HS-27A (cell line): ENCODE results near the gene MYPN.
"Not testable (repeated sequence)": the region's sequence is repeated elsewhere in the genome, so short reads cannot be mapped to it uniquely, and the experiment has no call there.

Experiments
- DNase-seq: peaks from one replicate; pipeline ENCODE4 v3.0.0-alpha.2; 2012; ENCODE audit warnings: low read depth, missing footprints

MYPN gene

DNA sequence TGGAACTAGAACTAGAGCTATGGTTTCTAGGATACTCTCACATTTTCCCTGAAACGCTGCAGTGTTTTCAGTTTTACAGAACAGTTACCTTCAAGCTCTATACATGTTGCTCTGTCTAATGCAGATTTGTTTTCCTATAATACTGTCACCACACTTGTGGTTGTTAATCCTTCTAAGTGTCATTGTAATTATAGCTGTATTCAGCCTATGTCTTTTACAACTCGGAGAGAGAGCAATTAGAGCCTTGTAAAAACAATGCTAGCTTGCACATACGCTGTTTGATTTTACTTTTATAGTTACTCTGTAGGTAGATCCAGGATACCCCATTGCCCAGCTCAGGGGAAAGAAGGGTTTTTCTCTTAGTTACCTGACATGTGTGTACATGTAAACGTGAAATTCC, 67.5 kb downstream of the MYPN start:
- DNase-seq: no peak

DNA sequence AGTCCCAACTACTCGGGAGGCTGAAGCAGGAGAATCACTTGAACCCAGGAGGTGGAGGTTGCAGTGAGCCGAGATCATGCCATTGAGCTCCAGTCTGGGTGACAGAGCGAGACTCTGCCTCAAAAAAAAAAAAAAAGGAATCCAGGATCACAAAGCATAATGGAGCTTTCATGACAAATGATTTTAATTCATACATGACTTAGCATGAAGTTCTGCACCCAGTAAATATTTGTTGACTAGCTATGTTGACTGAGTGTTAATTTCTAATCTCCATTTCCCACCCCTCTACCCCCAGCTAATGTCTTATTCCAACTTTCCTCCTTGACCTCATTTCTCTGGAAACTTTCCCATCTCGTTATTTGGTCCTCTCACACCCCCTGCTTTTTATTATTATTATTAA, 69.3 kb downstream of the MYPN start:
- no peak for DNase-seq

DNA sequence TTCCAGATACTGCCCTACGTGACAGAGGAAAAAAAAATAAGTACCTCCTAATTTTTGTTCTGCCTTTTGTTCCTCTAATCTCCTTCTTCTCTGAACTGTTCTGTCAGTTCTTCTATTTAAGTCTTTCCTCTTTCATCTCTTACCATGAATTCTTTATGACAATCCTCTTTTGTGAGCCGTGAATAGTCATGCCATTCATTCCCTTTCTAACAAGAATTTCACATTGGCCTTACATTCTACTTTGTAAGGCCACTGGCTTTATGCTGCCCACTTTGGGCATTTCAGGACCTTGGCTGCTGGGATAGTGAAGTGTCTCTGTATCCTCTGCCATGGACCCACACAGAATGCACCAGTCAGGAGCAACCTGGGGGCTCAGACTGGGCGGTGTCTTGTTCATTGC, 69.7 kb downstream of the MYPN start:
- no peak for DNase-seq

DNA sequence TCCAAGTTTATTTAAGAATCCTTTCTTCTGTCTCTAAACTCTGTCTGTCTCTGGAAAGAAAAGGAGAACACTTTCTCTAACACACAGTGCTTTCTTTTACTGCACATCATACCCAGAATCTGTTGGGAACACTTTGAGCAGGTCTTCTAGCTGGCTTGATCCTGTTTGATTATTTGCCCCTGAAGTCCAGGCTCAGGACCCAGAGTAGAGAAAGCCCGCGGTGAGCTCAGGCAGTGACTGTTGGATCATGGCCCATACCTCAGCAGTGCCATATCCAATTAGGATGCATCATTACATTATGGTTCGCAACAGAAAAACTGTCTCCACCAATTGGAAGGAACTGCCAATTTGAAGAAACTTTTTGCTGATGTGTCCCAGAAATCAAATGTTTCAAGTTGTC, 71.2 kb downstream of the MYPN start:
- no peak for DNase-seq

DNA sequence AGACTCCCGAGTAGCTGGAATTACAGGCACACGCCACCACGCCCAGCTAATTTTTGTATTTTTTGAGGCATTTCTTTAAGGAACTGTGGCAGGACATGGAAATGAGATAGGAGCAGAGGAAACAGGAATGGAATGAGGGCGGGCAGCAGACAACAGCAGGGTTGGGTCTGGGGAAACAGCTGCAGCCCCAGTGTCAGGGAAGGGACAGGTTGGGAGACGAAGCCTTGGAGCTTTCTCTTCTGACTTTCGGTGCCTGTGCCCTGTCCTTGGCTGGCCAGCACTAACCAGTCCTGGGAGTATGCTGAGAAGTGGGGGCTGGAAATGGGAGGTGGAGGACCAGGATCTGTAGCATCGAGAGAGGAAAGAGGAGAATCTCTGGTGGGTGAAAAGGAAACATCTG, 75.3 kb downstream of the MYPN start:
- DNase-seq: no peak

DNA sequence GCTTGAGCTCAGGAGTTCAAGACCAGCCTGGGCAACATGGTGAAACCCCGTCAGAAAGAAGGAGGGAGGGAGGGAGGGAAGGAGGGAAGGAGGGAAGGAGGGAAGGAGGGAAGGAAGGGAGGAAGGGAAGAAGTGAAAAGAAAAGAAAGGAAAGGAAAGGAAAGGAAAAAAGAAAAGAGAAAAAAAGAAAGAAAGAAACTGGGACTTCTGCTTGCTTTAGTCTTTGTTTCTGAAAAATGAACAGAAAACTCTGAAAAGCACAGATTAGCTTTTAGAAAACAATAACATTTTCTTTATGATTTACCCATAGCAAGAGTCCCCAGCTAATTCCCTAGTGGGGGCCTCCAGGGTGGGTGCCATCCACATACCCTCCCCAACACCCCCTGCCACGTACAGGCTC, 75.8 kb downstream of the MYPN start:
- no peak for DNase-seq

DNA sequence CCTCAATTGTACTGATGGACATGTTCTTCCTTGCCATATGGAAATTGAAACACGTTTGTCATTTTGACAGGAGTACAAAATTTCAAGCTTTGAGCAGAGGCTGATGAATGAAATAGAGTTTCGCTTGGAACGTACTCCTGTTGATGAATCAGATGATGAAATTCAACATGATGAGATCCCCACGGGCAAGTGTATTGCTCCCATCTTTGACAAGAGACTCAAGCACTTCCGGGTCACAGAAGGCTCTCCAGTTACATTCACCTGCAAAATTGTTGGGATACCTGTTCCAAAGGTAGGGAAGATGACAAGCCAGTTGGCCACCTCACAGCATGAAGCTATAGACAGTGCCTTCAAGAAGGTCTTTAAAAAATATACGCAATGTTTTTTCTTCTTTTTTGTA, 79.5 kb downstream of the MYPN start:
- DNase-seq: no peak

DNA sequence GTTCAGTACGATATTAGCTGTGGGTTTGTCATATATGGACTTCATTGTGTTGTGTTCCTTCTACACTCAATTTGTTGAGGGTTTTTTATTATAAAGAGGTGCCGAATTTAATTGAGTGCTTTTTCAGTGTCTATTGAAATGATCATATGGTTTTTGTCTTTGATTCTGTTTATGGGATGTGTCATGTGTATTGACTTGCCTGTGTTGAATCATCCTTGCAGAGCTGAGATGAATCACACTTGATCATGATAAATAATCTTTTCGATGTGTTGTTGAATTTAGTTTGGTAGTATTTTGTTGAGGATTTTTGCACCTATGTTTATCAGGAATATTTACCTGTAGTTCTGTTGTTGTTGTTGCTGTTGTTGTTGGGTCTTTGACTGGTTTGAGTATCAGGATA, 82.8 kb downstream of the MYPN start:
- DNase-seq: no peak

DNA sequence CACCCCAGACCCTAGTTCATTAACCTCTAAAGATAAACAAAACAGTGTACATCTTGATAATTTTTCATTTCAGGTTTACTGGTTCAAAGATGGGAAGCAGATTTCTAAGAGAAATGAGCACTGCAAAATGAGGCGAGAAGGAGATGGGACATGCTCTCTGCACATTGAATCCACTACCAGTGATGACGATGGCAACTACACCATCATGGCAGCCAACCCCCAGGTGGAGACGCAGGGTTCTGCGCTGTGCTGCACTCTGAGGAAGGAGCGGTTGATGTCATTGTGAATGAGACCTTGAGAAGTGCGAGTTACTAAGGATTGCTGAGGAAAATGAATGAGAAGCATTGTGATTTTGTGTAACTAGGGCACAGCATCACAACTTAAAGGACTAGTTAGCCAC, 85.0 kb downstream of the MYPN start:
- no peak for DNase-seq

DNA sequence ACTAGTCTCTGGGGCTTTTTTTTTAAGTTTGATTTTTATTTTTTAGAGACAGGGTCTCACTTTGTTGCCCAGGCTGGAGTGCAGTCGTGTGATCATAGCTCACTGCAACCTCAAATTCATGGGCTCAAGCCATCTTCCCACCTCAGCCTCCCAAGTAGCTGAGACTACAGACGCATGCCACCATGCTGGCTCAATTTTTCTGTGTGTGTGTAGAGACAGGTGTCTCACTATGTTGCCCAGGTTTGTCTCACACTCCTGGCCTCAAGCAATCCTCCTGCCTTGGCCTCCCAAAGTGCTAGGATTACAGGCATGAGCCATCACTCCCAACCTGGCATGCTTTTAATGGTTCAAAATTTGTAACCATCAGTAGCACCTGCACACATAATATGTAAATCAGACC, 86.5 kb downstream of the MYPN start:
- not testable (repeated sequence) for DNase-seq

DNA sequence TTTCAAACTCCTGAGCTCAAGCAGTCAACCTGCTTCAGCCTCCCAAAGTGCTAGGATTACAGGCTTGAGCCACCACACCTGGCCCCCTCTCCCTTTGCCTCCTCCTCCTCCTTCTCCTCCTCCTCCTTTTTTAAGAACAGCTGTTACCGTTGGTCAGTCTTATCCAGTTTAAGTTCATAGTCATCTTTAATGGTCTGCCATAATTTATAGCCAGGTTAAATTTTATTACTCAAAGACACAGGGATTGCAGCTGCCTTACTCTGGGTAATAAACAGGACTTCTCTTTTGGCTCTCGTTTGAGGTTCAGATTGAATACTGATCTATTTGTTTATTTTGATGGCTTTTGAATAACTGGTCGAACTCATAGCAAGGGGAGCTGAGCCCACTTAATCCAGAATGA, 87.4 kb downstream of the MYPN start:
- DNase-seq: no peak

DNA sequence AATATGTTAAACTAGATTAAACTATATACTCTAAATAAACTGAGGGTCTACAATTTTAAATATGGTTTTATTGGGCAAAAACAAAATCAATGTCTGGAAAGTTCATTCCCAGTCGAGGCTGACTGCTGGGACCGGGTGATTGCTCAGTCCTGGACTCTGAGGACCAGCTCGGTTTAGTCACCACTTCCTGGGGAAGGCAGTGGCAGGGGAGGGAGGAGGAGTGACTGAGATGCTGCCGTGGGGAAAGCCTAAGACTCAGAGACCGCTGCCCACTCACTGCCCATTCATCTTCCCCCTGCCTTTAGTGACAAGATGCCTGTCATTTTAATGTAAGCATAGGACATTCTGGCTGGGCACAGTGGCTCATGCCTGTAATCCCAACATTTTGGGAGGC, 93.7 kb downstream of the MYPN start:
- DNase-seq: no peak

DNA sequence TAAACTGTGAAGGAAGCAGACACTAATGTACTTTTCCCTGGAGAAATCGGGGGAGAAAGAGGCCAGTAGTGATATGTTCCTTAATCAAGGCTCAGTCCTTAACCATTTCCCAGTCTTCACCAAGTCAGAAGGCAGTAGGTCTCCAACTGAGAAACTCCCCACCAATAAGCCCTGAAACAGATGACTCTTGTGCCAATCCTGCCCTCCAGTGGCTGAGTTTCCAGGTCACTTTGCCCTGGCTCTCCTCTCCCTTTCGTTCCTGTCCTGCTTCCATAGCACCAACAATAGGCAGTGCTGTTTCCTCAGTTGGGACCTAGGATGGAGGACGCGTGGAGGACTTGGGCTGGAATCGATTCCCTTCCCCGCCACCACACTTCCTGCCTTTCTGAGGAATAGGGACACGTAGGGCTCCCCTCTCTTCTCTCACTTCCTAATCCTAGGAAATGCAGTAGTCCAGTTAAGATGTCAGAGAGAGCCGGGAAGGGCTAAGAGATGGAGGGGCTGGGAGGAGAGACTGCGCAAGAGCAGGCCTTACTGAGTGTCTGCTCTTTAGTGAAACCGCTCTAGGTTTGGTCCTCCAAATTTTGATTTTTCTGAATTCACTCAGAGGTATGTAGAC, 99.2 kb downstream of the MYPN start:
- DNase-seq: peak; percentile 9

DNA sequence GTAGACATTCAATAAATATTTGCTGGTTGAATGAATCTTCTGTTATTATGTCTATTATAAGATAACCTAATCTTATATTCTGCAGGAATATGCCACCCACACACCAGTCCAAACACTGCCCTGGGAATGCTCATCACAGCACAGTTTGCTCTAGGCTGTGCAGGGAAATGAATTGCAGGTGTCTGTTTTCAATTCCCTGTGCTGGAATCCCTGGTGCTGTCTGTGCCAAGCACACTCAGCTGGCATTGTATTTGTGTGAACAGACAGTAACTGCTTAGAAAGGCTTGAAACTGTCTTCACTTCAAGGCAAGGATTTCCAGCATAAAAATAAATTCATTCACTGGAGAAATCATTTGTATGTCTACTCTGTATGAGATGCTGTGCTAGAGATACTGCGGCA, 102.4 kb downstream of the MYPN start:
- no peak for DNase-seq

DNA sequence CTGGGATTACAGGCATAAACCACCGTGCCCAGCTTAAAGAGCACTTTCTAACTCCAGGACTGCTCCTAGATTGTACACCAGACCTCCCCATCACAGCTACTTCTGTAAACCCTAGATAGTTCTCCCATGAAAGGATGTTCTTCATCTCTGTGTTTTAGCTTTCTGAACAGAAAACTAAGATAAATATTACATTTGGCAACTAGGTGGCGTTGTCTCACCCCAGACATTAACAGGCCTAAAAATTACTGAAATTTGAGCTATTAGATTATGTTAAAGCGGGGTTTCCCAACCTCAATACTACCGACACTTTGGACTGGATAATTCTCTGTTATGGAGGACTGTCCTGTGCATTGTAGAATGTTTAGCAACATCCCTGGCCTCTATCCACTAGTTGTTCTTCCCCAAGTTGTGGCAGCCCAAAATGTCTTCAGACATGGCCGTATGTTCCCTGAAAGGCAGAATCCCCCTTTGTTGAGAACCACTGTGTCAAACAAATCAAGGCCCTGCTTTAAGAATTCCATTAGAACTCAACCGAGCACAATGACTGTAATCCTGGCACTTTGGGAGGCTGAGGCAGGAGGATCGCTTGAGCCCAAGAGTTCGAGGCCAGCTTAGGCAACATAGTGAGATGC, 103.5 kb downstream of the MYPN start:
- DNase-seq: no peak

DNA sequence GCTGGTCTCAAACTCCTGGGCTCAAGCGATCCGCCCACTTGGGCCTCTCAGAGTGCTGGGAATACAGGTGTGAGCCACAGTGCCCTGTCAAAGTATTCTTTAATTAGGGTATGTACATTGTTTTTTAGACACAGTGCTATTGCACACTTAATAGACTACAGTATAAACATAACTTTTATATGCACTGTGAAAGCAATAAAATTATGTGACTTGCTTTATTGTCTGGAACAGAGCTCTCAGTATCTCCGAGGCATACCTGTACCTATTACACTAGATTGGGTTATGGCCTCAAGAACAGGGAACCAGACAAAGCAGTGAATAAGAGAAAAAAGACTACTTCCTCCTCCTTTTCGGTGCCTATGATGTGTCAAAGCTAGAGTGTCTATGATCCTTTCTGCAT, 109.5 kb downstream of the MYPN start:
- DNase-seq: no peak

DNA sequence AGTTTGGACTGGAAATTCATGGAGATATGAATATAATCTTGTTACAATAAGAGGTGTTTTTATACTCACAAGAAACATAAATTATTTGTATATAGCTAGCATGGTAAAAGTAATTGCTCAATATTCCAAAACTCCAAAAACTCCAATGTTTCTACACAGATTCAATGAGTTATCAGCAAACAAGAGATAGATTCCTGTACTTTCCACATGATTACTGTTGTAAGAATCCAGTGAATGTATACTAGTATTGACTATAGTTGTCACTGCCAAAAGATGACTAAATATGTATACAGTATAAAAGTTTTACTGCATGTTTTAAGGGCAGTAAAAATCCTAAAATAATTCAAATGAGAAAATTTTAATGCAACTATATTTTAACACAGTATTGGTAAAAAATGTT, 111.9 kb downstream of the MYPN start:
- no peak for DNase-seq

DNA sequence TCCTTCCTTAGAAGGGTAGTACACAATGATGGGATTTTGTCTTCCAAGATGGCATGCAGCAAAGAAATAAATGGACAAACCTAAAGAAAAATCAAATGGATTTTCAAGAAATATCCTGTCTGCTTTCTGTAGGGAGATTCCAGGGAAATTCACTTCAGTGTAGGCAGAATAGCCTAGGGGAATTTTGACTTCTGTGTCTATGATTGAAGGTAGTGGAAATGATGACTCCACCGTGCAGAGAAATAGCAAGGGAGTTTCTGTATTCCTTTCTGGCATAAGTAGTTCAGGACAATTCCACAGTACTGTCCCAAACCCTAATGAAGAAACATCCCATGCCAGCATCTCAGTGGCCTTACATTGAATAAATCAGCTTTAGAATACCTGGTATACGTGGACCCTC, 113.1 kb downstream of the MYPN start:
- DNase-seq: no peak

DNA sequence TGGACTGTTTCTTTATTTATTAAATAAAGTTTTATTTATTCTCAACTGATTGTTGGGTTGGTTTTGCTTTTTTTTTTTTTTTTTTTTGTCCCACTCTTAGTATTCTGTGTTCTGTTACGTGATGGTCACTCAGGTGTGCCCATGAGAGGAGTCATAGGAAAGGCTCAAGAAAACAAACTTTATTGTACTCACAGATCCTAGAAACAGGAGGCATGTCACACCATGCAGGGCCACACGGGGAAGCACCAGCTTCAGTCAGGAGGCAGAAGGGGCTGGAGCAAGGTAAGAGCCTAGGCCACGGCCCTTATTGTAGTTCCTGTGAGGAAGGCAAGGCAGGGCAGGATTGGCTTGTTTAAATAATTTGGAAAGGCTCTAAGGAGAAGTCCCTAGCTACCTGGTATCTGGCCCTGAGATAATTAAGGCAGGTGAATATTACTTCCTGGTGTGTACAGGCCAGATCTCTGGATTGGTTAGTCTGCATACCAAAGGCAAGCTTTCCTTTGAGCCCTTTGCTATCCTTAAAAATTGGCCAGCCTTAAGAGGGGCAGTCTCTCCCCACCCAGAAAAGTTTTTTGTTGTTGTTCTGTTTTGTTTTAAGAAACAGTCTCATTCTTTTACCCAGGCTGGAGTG, 114.4 kb downstream of the MYPN start:
- DNase-seq: no peak

DNA sequence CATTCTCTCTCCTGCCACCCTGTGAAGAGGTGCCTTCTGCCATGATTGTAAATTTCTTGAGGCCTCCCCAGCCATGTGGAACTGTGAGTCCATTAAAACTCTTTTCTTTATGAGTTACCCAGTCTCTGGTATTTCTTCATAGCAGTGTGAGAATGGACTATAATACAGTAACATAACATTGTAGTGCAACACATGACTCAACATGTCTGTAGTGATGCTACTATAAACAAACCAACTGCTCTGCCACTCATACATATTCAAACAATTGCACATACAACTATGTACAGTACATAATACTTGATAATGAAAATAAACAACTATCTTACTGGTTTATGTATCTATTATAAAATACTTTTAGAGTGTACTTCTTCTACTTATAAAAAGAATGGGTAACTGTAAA, 115.5 kb downstream of the MYPN start:
- no peak for DNase-seq

DNA sequence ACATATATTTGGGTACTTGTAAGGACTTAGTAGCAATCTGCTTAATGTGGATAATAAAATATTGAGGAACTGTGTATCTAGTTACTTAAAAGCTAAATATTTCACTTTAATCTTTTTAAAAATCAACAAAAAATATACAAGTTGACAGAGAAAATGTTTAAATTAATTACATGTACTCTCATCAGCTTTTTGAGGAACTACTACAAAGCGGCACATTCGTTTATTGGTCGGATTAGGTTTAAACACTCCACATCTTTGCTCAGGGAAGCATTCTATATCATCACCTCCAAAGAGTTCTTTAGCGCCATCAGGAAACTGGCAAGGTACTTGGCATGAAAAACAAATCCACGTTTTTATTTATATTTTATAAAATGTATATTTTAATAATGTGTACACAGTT, 121.0 kb downstream of the MYPN start:
- no peak for DNase-seq

DNA sequence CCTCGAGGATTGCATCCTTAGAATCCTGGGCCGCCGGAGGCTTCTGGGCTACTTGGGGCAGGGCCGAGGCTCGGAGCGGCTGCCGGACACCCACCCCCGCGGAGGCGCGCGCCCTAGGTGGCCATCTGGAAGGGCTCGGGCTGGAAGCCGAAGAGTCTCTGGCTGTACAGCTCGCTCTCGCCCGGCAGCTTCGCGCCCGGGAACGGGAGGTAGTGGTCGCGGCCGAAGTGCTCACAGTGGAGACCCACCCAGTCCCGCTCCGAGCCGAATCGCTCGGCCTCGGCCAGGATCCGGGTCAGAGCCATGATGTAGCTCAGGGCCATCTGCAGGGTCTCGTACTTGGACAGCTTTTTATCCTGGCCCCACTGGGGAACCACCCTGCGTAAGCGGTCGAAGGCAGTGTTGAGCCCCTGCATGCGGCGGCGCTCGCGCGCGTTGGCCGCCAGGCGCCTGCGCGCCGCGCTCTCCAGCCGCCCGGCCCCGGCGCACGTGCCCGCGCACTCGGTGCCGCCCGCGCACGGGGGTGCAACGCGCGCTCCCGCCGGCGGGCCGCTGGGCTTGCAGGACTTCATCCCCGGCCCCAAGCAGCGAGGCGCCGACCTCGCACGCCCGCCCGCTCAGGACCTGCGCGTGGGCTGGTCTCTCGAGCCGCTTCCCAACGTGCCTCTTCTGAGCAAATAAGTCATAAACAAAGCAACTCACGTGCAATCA, 122.0 kb downstream of the MYPN start:
- peak; percentile 46 for DNase-seq

DNA sequence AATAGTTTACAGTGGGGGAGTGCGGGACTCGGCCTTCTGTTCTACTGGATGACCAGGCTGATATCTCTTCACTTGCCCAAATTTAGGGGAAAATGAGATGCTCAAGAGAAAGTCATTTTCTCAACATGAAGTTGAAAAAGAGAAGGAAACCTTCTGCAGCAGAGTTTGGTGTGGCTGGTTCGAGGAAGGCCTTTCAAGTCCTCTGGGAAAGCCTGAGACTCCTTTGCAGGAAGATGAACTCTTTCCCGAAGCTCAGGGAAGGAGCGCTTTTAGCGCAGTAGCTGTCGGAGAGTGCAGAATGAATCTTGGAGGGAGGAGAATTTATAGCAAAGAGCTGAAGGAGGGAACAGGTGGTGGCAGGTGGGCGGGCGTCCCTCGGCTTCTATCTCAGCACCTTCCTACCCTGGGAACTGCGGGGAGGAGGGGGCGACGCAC, 122.5 kb downstream of the MYPN start, which contains the start of gene ATOH7:
TSS of gene ATOH7 (minus strand) at position 297 of the 435 bp plus-strand sequence. CDS start 436 bp downstream, outside the sequence.
- DNase-seq: no peak
